WTC11 (cell line): ENCODE data around the gene NFIL3. TPM values are rescaled to one million over a fixed set of nuclear protein-coding genes. Genes with fewer than 3 reads are reported as not detected.

ENCODE experiments used
- ATAC-seq: fragments of 200-7000 bp; cut with Tn5 transposase; 2 replicates; pipeline ENCODE4 v1.10.0; 2021; ENCODE audit warnings: mild to moderate bottlenecking, moderate library complexity
- CTCF ChIA-PET: fragments of 300-600 bp; sonication (Branson Sonifier 250); formaldehyde crosslinking; loops from one replicate; lab custom pipeline; 2021; ENCODE audit warnings: antibody characterized with exemption; lab: Charles Lee
- POLR2A ChIA-PET: fragments of 350-600 bp; sonication (Branson Sonifier 250); formaldehyde crosslinking; loops from one replicate; lab custom pipeline; 2021; ENCODE audit warnings: antibody characterized with exemption; lab: Charles Lee
- DNase-seq: peaks from one replicate; pipeline ENCODE4 v3.0.0; 2021; ENCODE audit warnings: low spot score
- H3K27ac Mint-ChIP-seq: 2 replicates; pipeline ENCODE4 v1.8.0; 2021; ENCODE audit warnings: mixed read lengths
- H3K27me3 Mint-ChIP-seq: 2 replicates; pipeline ENCODE4 v1.8.0; 2021; ENCODE audit warnings: low read depth, mild to moderate bottlenecking, moderate library complexity, mixed read lengths
- H3K36me3 Mint-ChIP-seq: 2 replicates; pipeline ENCODE4 v1.8.0; 2021; ENCODE audit warnings: mixed read lengths
- H3K4me1 Mint-ChIP-seq: 2 replicates; pipeline ENCODE4 v1.8.0; 2022; ENCODE audit warnings: mixed read lengths
- H3K4me3 Mint-ChIP-seq: 2 replicates; pipeline ENCODE4 v1.8.0; 2021; ENCODE audit warnings: mild to moderate bottlenecking, moderate library complexity, mixed read lengths
- H3K9me3 Mint-ChIP-seq: 2 replicates; pipeline ENCODE4 v1.8.0; 2021; ENCODE audit warnings: mixed read lengths
- ATF1 ChIP-seq: sonication (generic); formaldehyde crosslinking; IDR thresholded peaks from 2 replicates; pipeline ENCODE4 v1.8.1; 2023; ENCODE audit warnings: mild to moderate bottlenecking, moderate library complexity, missing genetic modification reagents
- ATF2 ChIP-seq: sonication (generic); formaldehyde crosslinking; IDR thresholded peaks from 2 replicates; pipeline ENCODE4 v1.8.1; 2022; ENCODE audit warnings: low read depth, missing genetic modification reagents, borderline replicate concordance
- CREB1 ChIP-seq: sonication (generic); formaldehyde crosslinking; IDR thresholded peaks from 2 replicates; pipeline ENCODE4 v1.8.0; 2023; ENCODE audit warnings: mild to moderate bottlenecking, missing genetic modification reagents
- CTCF ChIP-seq: fragments of 200-600 bp; IDR thresholded peaks from 2 replicates; pipeline ENCODE4 v1.8.0; 2022; ENCODE audit warnings: antibody characterized with exemption
- ERG ChIP-seq: fragments of 250-450 bp; sonication (Bioruptor Pico); IDR thresholded peaks from 2 replicates; pipeline ENCODE4 v1.8.0; 2021; ENCODE audit warnings: mild to moderate bottlenecking
- FOXP1 ChIP-seq: sonication (generic); formaldehyde crosslinking; IDR thresholded peaks from 2 replicates; pipeline ENCODE4 v1.8.0; 2022; ENCODE audit warnings: missing genetic modification reagents, mild to moderate bottlenecking, moderate library complexity, borderline replicate concordance
- JAZF1 ChIP-seq: fragments of 250-450 bp; sonication (Bioruptor Pico); IDR thresholded peaks from 2 replicates; pipeline ENCODE4 v1.9.0; 2021; ENCODE audit warnings: moderate library complexity, mild to moderate bottlenecking, inconsistent platforms
- MXD4 ChIP-seq: fragments of 250-450 bp; sonication (Bioruptor Pico); IDR thresholded peaks from 2 replicates; pipeline ENCODE4 v1.8.0; 2021; ENCODE audit warnings: mild to moderate bottlenecking, moderate library complexity, borderline replicate concordance
- MYBL2 ChIP-seq: sonication (generic); formaldehyde crosslinking; IDR thresholded peaks from 2 replicates; pipeline ENCODE4 v1.8.1; 2023; ENCODE audit warnings: mild to moderate bottlenecking, moderate library complexity, missing genetic modification reagents
- SOX15 ChIP-seq: fragments of 250-450 bp; sonication (Bioruptor Pico); IDR thresholded peaks from 2 replicates; pipeline ENCODE4 v1.9.0; 2021; ENCODE audit warnings: mild to moderate bottlenecking
- SP1 ChIP-seq: sonication (generic); formaldehyde crosslinking; conservative IDR thresholded peaks from 2 replicates; pipeline ENCODE4 v1.8.1; 2022; ENCODE audit warnings: missing genetic modification reagents
- STAT6 ChIP-seq: sonication (generic); formaldehyde crosslinking; conservative IDR thresholded peaks from 2 replicates; pipeline ENCODE4 v1.8.1; 2023; ENCODE audit warnings: mild to moderate bottlenecking, low read depth, missing genetic modification reagents, moderate library complexity
- total RNA-seq: library from RNA; stranded (reverse); gene quantifications from 3 replicates; pipeline ENCODE4 v1.2.3, GENCODE V29; 2021
- TF ChIP-seq, protein P1 (sequence below): sonication (generic); formaldehyde crosslinking; IDR thresholded peaks from 2 replicates; pipeline ENCODE4 v1.8.0; 2022; ENCODE audit warnings: mild to moderate bottlenecking, missing genetic modification reagents
- TF ChIP-seq, protein P2 (sequence below): sonication (generic); formaldehyde crosslinking; IDR thresholded peaks from 2 replicates; pipeline ENCODE4 v1.8.1; 2022; ENCODE audit warnings: low read depth, mild to moderate bottlenecking, moderate library complexity, missing genetic modification reagents, borderline replicate concordance
- TF ChIP-seq, protein P3 (sequence below): sonication (generic); formaldehyde crosslinking; IDR thresholded peaks from 2 replicates; pipeline ENCODE4 v1.8.1; 2023; ENCODE audit warnings: mild to moderate bottlenecking, missing genetic modification reagents, moderate library complexity
- TF ChIP-seq, protein P4 (sequence below): fragments of 250-450 bp; sonication (Bioruptor Pico); conservative IDR thresholded peaks from 2 replicates; pipeline ENCODE4 v1.9.0; 2021; ENCODE audit warnings: mild to moderate bottlenecking
- TF ChIP-seq, protein P5 (sequence below): sonication (generic); formaldehyde crosslinking; IDR thresholded peaks from 2 replicates; pipeline ENCODE4 v1.8.1; 2022; ENCODE audit warnings: mild to moderate bottlenecking, moderate library complexity, missing genetic modification reagents
- TF ChIP-seq, protein P6 (sequence below): sonication (generic); formaldehyde crosslinking; IDR thresholded peaks from 2 replicates; pipeline ENCODE4 v1.8.0; 2022; ENCODE audit warnings: mild to moderate bottlenecking, missing genetic modification reagents

The NFIL3 gene
- total RNA-seq, 1 experiment from 2014 or later, result 11.8 TPM

DNA sequence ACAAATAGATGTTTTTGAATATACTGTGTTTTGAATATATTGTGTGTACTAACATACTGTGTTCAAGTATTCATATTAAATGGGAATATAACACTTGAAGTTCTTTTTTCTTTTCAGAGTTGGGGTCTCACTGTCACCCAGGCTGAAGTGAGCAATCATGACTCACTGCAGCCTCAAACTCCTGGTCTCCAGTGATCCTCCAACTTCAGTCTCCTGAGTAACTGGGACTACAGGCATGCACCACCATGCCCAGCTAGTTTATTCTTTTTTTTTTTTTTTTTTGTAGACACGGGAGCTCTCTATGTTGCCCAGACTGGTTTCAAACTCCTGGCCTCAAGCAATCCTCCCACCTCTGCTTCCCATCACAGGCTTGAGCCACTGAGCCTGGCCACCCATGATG, 38.7 kb downstream of the NFIL3 start (continued):
- TF ChIP-seq, protein P1, sequence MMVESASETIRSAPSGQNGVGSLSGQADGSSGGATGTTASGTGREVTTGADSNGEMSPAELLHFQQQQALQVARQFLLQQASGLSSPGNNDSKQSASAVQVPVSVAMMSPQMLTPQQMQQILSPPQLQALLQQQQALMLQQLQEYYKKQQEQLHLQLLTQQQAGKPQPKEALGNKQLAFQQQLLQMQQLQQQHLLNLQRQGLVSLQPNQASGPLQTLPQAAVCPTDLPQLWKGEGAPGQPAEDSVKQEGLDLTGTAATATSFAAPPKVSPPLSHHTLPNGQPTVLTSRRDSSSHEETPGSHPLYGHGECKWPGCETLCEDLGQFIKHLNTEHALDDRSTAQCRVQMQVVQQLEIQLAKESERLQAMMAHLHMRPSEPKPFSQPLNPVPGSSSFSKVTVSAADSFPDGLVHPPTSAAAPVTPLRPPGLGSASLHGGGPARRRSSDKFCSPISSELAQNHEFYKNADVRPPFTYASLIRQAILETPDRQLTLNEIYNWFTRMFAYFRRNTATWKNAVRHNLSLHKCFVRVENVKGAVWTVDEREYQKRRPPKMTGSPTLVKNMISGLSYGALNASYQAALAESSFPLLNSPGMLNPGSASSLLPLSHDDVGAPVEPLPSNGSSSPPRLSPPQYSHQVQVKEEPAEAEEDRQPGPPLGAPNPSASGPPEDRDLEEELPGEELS (CRISPR knock-in tag), result no peak
- no peak for TF ChIP-seq CTCF
- TF ChIP-seq, protein P2, sequence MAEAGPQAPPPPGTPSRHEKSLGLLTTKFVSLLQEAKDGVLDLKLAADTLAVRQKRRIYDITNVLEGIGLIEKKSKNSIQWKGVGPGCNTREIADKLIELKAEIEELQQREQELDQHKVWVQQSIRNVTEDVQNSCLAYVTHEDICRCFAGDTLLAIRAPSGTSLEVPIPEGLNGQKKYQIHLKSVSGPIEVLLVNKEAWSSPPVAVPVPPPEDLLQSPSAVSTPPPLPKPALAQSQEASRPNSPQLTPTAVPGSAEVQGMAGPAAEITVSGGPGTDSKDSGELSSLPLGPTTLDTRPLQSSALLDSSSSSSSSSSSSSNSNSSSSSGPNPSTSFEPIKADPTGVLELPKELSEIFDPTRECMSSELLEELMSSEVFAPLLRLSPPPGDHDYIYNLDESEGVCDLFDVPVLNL (CRISPR knock-in tag), result no peak

GRCh38 chr9:91383577-91383976, 40.1 kb downstream of the NFIL3 start:
- ATAC-seq (no peak), DNase-seq (no peak)
- ChIA-PET CTCF (no interaction called here), POLR2A (no interaction called here)
- Mint-ChIP-seq H3K4me1 (no peaks in the 10 kb centered on the region), H3K9me3 (peaks cover 21% of the 10 kb centered on the region), H3K36me3 (0 out of 2 replicates have a peak, but pooled peaks cover 2% of the 10 kb centered on the region), H3K4me3 (no peak overlapping the region), H3K27ac (no peak overlapping the region), H3K27me3 (no peaks in the 10 kb centered on the region)
- TF ChIP-seq CREB1 (no peak), ATF2 (CRISPR knock-in tag) (no peak), JAZF1 (CRISPR knock-in tag) (no peak), MXD4 (CRISPR knock-in tag) (no peak), ERG (CRISPR knock-in tag) (no peak), ATF1 (CRISPR knock-in tag) (no peak), STAT6 (CRISPR knock-in tag) (no peak), SOX15 (CRISPR knock-in tag) (no peak), SP1 (CRISPR knock-in tag) (no peak), MYBL2 (CRISPR knock-in tag) (no peak), FOXP1 (CRISPR knock-in tag) (no peak)
- TF ChIP-seq, protein P3, sequence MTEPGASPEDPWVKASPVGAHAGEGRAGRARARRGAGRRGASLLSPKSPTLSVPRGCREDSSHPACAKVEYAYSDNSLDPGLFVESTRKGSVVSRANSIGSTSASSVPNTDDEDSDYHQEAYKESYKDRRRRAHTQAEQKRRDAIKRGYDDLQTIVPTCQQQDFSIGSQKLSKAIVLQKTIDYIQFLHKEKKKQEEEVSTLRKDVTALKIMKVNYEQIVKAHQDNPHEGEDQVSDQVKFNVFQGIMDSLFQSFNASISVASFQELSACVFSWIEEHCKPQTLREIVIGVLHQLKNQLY (CRISPR knock-in tag), result no peak
- TF ChIP-seq, protein P4, sequence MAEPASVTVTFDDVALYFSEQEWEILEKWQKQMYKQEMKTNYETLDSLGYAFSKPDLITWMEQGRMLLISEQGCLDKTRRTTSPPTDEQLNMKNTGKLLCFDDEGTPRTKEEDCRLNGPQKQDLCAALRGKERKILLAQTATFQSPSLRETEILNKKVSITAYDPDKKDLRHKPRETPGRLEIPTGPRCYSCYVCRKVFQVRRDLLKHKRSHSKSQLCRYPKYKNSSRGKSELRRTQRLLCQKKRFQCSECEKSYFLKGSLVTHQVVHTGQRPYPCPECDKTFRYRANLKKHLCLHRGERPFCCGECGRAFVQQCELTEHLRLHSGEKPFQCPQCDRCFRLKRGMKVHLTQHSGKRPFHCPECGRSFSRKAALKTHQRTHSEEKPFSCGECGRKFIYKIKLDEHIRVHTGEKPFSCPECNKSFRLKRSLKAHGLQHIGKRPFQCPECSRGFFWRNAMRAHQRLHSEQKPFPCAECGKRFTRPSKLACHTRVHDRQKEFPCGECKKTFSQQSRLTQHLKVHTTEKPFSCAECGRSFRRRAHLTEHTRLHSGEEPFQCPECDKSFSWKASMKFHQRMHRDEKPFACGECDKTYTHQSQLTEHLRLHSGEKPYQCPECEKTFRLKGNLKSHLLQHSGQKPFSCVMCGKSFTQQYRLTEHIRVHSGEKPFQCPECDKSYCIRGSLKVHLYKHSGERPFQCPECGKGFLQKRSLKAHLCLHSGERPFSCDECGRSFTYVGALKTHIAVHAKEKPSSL, result no peak
- TF ChIP-seq, protein P2 (CRISPR knock-in tag), result no peak
- TF ChIP-seq, protein P5, sequence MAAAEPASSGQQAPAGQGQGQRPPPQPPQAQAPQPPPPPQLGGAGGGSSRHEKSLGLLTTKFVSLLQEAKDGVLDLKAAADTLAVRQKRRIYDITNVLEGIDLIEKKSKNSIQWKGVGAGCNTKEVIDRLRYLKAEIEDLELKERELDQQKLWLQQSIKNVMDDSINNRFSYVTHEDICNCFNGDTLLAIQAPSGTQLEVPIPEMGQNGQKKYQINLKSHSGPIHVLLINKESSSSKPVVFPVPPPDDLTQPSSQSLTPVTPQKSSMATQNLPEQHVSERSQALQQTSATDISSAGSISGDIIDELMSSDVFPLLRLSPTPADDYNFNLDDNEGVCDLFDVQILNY, result no peak
- TF ChIP-seq, protein P6, sequence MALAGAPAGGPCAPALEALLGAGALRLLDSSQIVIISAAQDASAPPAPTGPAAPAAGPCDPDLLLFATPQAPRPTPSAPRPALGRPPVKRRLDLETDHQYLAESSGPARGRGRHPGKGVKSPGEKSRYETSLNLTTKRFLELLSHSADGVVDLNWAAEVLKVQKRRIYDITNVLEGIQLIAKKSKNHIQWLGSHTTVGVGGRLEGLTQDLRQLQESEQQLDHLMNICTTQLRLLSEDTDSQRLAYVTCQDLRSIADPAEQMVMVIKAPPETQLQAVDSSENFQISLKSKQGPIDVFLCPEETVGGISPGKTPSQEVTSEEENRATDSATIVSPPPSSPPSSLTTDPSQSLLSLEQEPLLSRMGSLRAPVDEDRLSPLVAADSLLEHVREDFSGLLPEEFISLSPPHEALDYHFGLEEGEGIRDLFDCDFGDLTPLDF (CRISPR knock-in tag), result no peak
